Measurements from ENCODE around the gene HS6ST2. TPM values are rescaled to one million over a fixed set of nuclear protein-coding genes. Genes with fewer than 3 reads are reported as not detected.

HS6ST2 gene
- total and polyA plus RNA-seq, 9 of the 15 experiments (the other 6 are each of a cell fraction or from before 2014, with no cell fraction given), result not detected

DNA sequence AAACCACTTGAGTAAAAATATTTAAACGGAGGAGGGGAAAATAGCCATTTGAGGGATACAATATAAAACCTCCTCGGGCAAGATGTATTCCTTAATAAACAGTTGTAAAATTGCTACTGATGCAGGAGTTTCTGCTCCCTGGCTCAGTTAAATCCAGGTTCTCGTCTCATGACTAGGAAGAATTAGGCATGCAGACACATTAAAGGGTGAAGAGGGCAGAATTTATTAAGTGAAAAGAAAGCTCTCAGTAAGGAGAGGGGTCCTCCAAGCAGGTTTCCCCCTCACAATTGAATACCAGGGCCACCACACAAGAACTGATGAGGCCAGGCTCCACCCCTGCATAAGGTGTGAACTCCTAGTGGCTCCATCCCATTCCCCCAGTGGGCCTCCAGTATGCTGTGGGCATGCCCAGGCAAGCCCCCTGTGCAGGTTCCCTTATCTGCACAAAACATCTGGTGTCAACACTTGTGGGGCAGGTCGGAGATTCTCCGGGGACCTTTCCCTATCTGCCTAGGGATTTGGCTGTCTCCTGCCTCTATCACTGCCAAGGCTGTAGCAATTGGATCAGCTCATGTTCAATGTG, 80.4 kb downstream of the HS6ST2 start:
- no TSS peak for BruUV-seq (replicated peaks)
- Histone ChIP-seq H3K9me1 (ENCODE audit: control insufficient read depth, insufficient read depth, low read length) (no peaks in the 10 kb centered on the region), H3K4me1 (replicated peaks in 1 of 2; ENCODE audit: control insufficient read depth in 2 of 2, insufficient read depth in 2 of 2, low read length in 2 of 2) (no peaks in the 10 kb centered on the region), H3K79me2 (ENCODE audit: control insufficient read depth, insufficient read depth, low read length) (no peaks in the 10 kb centered on the region), H3K4me2 (ENCODE audit: insufficient read depth, low read length) (no peak overlapping the region), H3K27me3 (ENCODE audit: control insufficient read depth in 2 of 2, insufficient read depth in 2 of 2, low read length in 2 of 2) (no peaks in the 10 kb centered on the region), H3K27ac (ENCODE audit: extremely low read depth, low read depth, low read length) (no peak overlapping the region), H3K9ac (ENCODE audit: insufficient read depth in 1 of 2, low read depth in 2 of 2, low read length in 2 of 2) (no peak overlapping the region), H3K4me3 (no peak overlapping the region), H3K36me3 (ENCODE audit: control insufficient read depth, insufficient read depth, low read length) (no peaks in the 10 kb centered on the region), H2AFZ (ENCODE audit: low read depth, low read length) (no peak overlapping the region), H4K20me1 (replicated peaks; ENCODE audit: control insufficient read depth, insufficient read depth, low read length) (no peaks in the 10 kb centered on the region), H3K9me3 (replicated peaks; ENCODE audit: control insufficient read depth, insufficient read depth, low read depth, low read length) (no peaks in the 10 kb centered on the region)
- ATAC-seq, result no peak
- FAIRE-seq, result no peak
- POLR2A ChIA-PET, result no interaction called here
- TF ChIP-seq KHSRP (IDR thresholded peaks at IDR 0.05), result no peak
- 0% methylated on average over 5 of the region's 5 CpGs for WGBS (ENCODE audit: insufficient coverage, low coverage, missing lambda C conversion rate)
- DNase-seq (ENCODE audit: extremely low read depth in 1 of 4, low spot score in 3 of 4), result no peak
- intact Hi-C loops (cut with micrococcal nuclease) (no loop called here), in situ Hi-C loops (cut with MboI) (no loop called here)
- CTCF ChIA-PET (ENCODE audit: low intra/inter-chr PET ratio), result no interaction called here

DNA sequence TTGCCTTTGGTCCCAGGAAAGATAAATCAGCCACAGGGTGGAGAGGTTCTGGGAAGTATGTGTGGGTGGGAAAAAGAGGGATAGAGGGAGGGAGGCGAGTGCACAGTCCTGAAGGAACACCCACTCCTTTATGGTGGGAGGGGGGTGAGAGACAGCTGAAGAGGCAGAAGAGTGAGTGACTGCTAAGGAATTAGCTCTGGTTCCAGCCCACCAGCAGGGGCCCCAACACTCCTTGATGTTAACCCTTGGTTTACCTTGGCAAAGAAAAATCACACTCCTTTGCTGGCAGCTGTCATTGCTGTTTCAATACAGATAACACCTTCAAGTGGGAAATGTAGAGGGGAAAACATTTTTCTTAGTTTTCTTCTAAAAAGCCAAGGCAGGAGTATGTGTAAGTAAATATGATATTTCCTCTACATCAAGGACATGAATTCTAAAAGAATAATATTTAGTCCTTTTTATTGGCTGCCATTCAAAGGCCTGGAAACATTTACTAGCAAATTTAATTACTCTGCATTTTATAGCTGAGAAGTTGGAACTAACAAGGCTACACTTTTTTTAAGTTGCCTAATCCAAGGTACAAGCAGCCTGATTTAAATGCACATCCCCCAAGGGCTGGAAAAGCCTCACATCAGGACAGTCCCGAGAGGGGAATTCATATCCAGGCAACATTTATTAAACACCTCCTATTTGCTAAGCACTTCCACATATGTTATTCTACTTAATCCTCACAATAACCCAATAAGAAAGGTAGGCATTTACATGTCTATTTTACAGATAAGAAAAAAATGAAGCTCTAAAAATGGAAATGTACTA, 81.7 kb downstream of the HS6ST2 start:
- no peak for ATAC-seq
- 0% methylated on average over 1 of the region's 2 CpGs for WGBS (ENCODE audit: insufficient coverage, low coverage, missing lambda C conversion rate)
- intact Hi-C loops (cut with micrococcal nuclease), result no loop called here
- no peak for TF ChIP-seq BCL6 (CRISPR knock-in tag; IDR thresholded peaks at IDR 0.05)
- TF ChIP-seq ZC3H11A (IDR thresholded peaks at IDR 0.05; ENCODE audit: low read depth, low read length), result no peak
- TF ChIP-seq, protein P1, sequence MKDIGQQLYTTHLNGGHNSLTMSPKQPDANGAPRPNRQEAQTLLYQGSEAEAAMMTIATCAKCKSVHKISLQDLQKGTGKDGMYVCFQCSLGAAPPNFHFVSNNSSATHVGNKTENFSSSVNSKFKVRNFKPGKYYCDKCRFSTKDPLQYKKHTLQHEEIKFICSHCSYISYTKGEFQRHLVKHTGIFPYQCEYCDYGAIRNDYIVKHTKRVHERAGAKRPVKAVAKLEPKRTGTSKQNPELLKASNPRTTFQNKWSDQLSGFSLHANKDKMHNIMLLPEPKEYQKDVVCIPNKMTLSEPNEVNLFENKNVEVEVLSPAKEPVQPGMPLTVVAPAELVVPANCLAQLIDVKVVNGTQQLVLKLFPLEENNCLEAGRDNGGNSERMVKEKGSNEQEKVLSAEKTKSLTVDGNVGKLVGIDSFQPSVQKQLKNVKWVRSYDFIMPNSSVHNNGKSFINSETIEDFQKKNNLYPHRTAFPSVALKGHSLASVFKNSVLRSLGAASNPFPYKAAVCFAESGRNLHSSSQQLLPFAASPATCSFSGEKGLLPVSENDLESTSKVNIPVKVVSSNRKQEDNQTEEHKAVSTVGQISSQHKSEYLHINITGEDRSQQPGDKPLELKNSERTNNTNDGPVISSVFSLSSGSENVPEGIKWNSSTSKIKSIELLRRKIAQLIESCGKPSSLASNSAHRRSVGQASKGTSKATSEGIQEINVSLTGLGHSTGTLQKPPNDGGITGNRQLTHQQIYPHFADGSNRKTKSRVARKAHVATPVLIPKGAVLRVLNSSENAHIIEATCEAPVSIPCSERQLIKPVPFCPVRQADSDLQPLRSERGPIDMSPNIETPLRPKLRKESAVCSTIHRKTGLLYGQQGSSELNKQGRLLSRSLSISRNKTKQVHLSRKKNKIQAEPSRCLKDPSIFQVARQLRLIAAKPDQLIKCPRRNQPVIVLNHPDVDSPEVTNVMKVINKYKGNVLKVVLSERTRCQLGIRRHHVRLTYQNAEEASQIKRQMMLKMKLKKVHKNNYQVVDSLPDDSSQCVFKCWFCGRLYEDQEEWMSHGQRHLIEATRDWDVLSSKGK (CRISPR knock-in tag; IDR thresholded peaks at IDR 0.05), result no peak

More for the DNA sequence above, 81.7 kb downstream of the HS6ST2 start:
- no peaks in the 10 kb centered on the region for H4K20me1 ChIP-seq (replicated peaks; ENCODE audit: control insufficient read depth, insufficient read depth, low read length)
- no peak overlapping the region for H3K9ac ChIP-seq (ENCODE audit: insufficient read depth in 1 of 2, low read depth in 2 of 2, low read length in 2 of 2)
- no peaks in the 10 kb centered on the region for H3K4me1 ChIP-seq (replicated peaks in 1 of 2; ENCODE audit: control insufficient read depth in 2 of 2, insufficient read depth in 2 of 2, low read length in 2 of 2)
- CTCF ChIA-PET (ENCODE audit: low intra/inter-chr PET ratio), result no interaction called here
- H3K4me2 ChIP-seq (ENCODE audit: insufficient read depth, low read length), result no peak overlapping the region
- H2AFZ ChIP-seq (ENCODE audit: low read depth, low read length), result no peak overlapping the region
- DNase-seq (ENCODE audit: extremely low read depth in 1 of 4, low spot score in 3 of 4) (no peak), FAIRE-seq (no peak)
- POLR2A ChIA-PET, result interaction anchor here (1.3 kb wide), 1 partner anchor 26 kb away, joined by 4 read pairs; no protein-coding TSS in a partner anchor
- no peaks in the 10 kb centered on the region for H3K27me3 ChIP-seq (ENCODE audit: control insufficient read depth in 2 of 2, insufficient read depth in 2 of 2, low read length in 2 of 2)
- no peaks in the 10 kb centered on the region for H3K79me2 ChIP-seq (ENCODE audit: control insufficient read depth, insufficient read depth, low read length)
- no peak overlapping the region for H3K4me3 ChIP-seq
- H3K36me3 ChIP-seq (ENCODE audit: control insufficient read depth, insufficient read depth, low read length), result no peaks in the 10 kb centered on the region
- H3K27ac ChIP-seq (ENCODE audit: extremely low read depth, low read depth, low read length), result no peak overlapping the region
- no TSS peak for BruUV-seq (replicated peaks)
- in situ Hi-C loops (cut with MboI), result no loop called here
- H3K9me1 ChIP-seq (ENCODE audit: control insufficient read depth, insufficient read depth, low read length), result no peaks in the 10 kb centered on the region
- H3K9me3 ChIP-seq (replicated peaks; ENCODE audit: control insufficient read depth, insufficient read depth, low read depth, low read length), result no peaks in the 10 kb centered on the region

All from K562 (cell line).